Measurements from ENCODE around the gene LYPD1. TPM values are rescaled to one million over a fixed set of nuclear protein-coding genes. Genes with fewer than 3 reads are reported as not detected.

LYPD1 gene
- total RNA-seq, 1 donor from 2014 or later, result 1.2 TPM

GRCh38 chr2:132665401-132666140 is 4.4 kb downstream of the LYPD1 start:
- DNase-seq, result no peak
- Histone ChIP-seq H3K4me3 (no peak overlapping the region), H3K36me3 (no peaks in the 10 kb centered on the region), H3K4me1 (peaks cover 20% of the 10 kb centered on the region), H3K27ac (no peak overlapping the region), H3K9me3 (no peaks in the 10 kb centered on the region), H3K27me3 (peaks cover 40% of the 10 kb centered on the region)
- TF ChIP-seq CTCF (IDR thresholded peaks at IDR 0.05), result no peak
- no peak for ATAC-seq
- intact Hi-C loops (cut with DNase I), result no loop called here

GRCh38 chr2:132664096-132664495 is 5.9 kb downstream of the LYPD1 start:
- Histone ChIP-seq H3K4me1 (peaks cover 7% of the 10 kb centered on the region), H3K4me3 (no peak overlapping the region), H3K36me3 (no peaks in the 10 kb centered on the region), H3K27me3 (peaks cover 25% of the 10 kb centered on the region), H3K9me3 (no peaks in the 10 kb centered on the region), H3K27ac (no peak overlapping the region)
- no peak for DNase-seq
- ATAC-seq, result no peak
- intact Hi-C loops (cut with DNase I), result no loop called here
- TF ChIP-seq CTCF (IDR thresholded peaks at IDR 0.05), result no peak

- no peaks in the 10 kb centered on the region for H3K9me3 ChIP-seq
- H3K27ac ChIP-seq, result no peak overlapping the region
- intact Hi-C loops (cut with DNase I), result no loop called here
- H3K4me1 ChIP-seq, result no peaks in the 10 kb centered on the region
- no peak overlapping the region for H3K4me3 ChIP-seq
- no peaks in the 10 kb centered on the region for H3K36me3 ChIP-seq
- ATAC-seq (no peak), DNase-seq (no peak)
- no peak for TF ChIP-seq CTCF (IDR thresholded peaks at IDR 0.05)
- peaks cover 12% of the 10 kb centered on the region for H3K27me3 ChIP-seq
Observed at GRCh38 chr2:132662732-132663131, 7.3 kb downstream of the LYPD1 start.

GRCh38 chr2:132659331-132659730 is 10.7 kb downstream of the LYPD1 start:
- H3K4me3 ChIP-seq, result no peak overlapping the region
- H3K9me3 ChIP-seq, result no peaks in the 10 kb centered on the region
- H3K27me3 ChIP-seq, result no peaks in the 10 kb centered on the region
- no peak for DNase-seq
- H3K27ac ChIP-seq, result no peak overlapping the region
- no peaks in the 10 kb centered on the region for H3K4me1 ChIP-seq
- ATAC-seq, result no peak
- intact Hi-C loops (cut with DNase I), result no loop called here
- H3K36me3 ChIP-seq, result no peaks in the 10 kb centered on the region
- no peak for TF ChIP-seq CTCF (IDR thresholded peaks at IDR 0.05)

- no peak for ATAC-seq
- H3K9me3 ChIP-seq, result no peaks in the 10 kb centered on the region
- H3K36me3 ChIP-seq, result no peaks in the 10 kb centered on the region
- DNase-seq, result no peak
- intact Hi-C loops (cut with DNase I), result no loop called here
- no peak for TF ChIP-seq CTCF (IDR thresholded peaks at IDR 0.05)
- H3K27ac ChIP-seq, result no peak overlapping the region
- no peaks in the 10 kb centered on the region for H3K27me3 ChIP-seq
- H3K4me3 ChIP-seq, result no peak overlapping the region
- no peaks in the 10 kb centered on the region for H3K4me1 ChIP-seq
Observed at GRCh38 chr2:132656266-132656975, 13.6 kb downstream of the LYPD1 start.

Data from upper lobe of right lung (tissue), 1 donor.